ENCODE measurements around the gene RPS2.
"Not testable (repeated sequence)": the region's sequence is repeated elsewhere in the genome, so short reads cannot be mapped to it uniquely, and the experiment has no call there.

RPS2 gene

DNA sequence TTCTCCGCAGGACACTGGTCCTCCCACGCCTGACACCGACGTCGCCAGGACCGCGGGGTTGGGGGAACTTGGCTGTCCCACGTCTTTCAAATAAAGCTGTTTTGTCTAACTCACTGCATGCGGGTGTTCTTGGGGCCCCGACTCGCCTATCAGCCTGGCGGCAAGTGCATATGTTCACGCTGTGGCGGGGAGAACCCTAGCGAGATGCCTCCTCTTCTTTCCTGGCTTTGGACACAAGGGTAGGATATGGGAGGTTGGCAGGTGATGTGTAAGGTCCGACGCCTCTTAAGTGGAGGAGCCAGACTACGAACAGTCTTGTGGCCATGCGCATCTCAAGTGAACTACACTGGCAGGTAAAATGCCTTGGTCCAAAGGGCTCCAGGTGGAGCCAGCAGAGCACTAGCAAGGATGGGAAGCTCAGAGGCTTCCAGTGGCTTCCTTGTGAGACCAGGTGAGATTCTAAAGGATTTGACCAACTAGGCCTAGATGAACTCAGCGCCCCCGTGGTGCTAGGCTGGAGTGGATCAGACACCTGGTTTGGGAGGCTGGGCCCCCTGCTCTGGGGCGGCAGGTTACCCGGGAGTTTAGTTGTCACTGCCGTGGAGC, 873 bp upstream of the RPS2 start:
- Mint-ChIP-seq H3K27me3 (no peaks in the 10 kb centered on the region), H3K4me1 (ENCODE audit: low read depth) (peaks cover 45% of the 10 kb centered on the region), H3K27ac (peak overlapping the region; percentile 97), H3K9me3 (no peaks in the 10 kb centered on the region), H3K36me3 (ENCODE audit: low read depth) (peaks cover 51% of the 10 kb centered on the region), H3K4me3 (peak overlapping the region; percentile 98)

DNA sequence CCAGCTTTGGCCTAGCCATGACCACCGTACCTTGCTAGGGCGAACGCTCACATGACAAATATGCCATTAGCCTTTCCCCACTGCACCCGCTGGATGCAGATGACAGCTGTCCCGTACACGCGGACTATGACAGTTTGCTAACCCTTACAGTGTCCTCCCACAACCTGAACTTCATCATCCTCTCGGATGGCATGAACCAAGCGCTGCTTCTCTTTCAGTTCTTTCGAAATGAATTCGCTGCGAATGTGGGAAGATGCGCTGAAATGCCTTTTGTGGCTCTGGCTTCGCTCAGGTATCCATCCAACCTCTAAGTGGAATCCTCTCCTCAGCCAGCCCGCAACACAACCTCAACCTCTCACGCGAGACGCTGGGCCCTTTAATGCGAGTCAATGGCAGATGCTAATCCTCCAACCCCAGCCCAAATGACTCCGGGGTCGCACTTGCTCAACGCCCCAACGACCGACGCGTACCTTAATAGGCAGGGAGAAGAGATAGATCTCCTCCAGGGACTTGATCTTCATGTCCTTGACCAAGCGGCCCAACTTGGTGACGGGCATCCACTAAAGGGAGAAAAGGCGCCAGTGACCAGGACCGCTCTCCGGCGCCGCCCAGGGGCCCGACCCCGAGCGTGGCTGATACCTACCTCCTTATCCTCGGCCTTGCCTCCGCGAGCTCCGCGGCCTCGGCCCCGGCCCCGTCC, 670 bp downstream of the RPS2 start:
- Mint-ChIP-seq H3K27ac (peak overlapping the region; percentile 98), H3K4me3 (peak overlapping the region; percentile 98), H3K27me3 (no peaks in the 10 kb centered on the region), H3K36me3 (ENCODE audit: low read depth) (peaks cover 51% of the 10 kb centered on the region), H3K4me1 (ENCODE audit: low read depth) (peaks cover 49% of the 10 kb centered on the region), H3K9me3 (no peaks in the 10 kb centered on the region)

DNA sequence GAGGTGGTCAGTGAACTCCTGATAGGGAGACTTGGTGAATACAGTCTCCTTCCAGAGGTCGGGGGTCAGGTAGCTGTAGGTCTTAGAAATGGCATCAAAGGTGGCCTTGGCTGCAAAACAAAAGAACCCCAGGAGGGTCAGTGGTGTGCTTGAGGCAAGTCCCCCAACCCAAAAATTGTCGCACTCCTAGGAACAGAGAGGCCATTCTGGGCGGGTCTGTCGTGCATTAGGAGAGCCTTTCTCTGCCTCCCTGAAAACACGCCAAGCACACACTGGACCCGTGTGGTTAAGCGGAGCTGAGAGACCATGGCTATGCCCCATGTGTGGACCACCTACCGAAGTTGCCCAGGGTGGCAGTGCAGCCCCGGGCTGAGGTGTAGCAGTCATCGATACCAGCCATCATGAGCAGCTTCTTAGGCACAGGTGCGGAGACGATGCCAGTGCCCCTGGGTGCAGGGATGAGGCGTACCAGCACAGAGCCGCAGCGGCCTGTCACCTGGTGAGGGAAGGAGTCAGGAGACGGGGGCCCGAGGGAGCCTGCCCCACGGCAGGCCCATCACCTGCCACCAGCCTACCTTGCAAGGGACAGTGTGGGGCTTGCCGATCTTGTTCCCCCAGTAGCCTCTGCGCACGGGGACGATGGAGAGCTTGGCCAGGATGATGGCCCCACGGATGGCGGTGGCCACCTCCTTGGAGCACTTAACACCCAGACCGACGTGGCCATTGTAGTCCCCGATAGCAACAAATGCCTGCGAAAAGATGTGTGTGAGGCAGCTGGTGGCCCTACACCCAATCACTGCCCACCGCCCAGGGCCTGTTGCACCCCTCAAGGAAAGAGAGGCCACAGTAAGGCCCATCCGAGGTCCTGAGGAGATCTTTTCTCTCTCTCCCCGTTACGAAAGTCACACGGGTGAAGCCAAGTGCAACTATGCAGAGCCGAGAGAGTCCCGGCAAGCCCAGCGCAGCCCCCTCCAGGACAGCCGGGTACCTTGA, 2.2 kb downstream of the RPS2 start:
- H3K27me3 Mint-ChIP-seq, H3K9me3 Mint-ChIP-seq: not testable (repeated sequence)
- H3K4me1 Mint-ChIP-seq (ENCODE audit: low read depth), result peaks cover 49% of the 10 kb centered on the region
- peaks cover 48% of the 10 kb centered on the region for H3K36me3 Mint-ChIP-seq (ENCODE audit: low read depth)
- peak overlapping the region; percentile 98 for H3K27ac Mint-ChIP-seq
- H3K4me3 Mint-ChIP-seq, result peak overlapping the region; percentile 98

DNA sequence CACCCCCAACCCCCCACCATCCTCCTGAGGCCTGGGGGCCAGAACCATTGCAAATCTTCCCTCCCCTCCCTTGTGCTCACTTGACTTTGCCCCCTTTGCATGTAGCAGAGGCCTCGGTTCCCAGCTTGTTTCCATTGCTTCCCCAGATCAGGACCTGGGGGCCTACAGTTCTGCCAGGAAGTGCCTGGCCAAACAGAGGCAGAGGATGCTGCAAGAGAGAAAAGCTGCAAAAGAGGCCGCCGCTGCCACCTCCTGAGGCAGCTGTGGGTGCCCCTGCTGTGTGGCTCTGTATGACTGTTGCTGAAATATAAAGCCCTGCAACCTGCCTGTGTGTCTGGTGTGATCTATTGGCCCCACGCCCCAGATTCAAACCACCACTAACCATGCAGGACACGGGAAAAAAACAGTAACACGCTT, 3.0 kb downstream of the RPS2 start:
- H3K36me3 Mint-ChIP-seq (ENCODE audit: low read depth), result peaks cover 45% of the 10 kb centered on the region
- no peaks in the 10 kb centered on the region for H3K27me3 Mint-ChIP-seq
- peaks cover 49% of the 10 kb centered on the region for H3K4me1 Mint-ChIP-seq (ENCODE audit: low read depth)
- H3K27ac Mint-ChIP-seq, result peak overlapping the region; percentile 98
- H3K4me3 Mint-ChIP-seq, result peak overlapping the region; percentile 98
- no peaks in the 10 kb centered on the region for H3K9me3 Mint-ChIP-seq

DNA sequence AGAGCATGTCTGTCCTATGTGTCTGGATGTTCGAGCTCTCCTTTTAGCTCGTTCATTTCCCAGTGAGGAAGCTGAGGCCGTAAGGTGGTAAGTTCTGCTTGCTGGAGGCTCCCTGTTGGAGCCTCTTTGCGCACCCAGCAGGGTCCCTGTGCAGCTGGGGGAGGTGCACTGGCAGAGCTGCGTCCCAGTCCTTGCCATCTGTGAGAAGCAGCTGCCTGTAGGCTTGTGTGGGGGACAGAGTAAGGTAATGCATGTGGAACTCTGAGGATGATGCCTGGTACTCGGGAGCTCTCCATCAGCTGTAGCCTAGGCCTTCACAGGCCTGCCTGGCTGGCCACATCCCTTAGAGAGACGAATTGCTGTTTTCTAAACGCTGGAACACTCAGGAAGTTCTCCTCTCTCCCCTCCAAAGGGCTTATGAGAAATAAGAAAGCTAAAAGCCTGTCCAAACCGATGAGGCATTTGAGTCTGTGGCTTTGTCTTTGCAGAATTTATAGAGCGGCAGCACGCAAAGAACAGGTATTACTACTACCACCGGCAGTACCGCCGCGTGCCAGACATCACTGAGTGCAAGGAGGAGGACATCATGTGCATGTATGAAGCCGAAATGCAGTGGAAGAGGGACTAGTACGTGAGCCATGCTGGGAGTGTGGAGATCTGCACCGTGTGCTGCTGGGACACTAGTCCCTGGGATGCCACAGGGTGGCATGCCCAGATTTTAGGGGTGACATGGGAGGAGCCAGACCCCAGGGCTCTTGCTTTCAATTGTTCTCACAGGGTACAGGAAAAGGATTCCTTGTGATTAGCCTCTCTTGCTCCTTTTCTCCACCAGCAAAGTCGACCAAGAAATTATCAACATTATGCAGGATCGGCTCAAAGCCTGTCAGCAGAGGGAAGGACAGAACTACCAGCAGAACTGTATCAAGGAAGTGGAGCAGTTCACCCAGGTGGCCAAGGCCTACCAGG, 3.7 kb downstream of the RPS2 start:
- Mint-ChIP-seq H3K4me1 (ENCODE audit: low read depth) (peaks cover 49% of the 10 kb centered on the region), H3K27me3 (no peaks in the 10 kb centered on the region), H3K9me3 (no peaks in the 10 kb centered on the region), H3K4me3 (peak overlapping the region; percentile 98), H3K27ac (peak overlapping the region; percentile 91), H3K36me3 (ENCODE audit: low read depth) (peaks cover 44% of the 10 kb centered on the region)

DNA sequence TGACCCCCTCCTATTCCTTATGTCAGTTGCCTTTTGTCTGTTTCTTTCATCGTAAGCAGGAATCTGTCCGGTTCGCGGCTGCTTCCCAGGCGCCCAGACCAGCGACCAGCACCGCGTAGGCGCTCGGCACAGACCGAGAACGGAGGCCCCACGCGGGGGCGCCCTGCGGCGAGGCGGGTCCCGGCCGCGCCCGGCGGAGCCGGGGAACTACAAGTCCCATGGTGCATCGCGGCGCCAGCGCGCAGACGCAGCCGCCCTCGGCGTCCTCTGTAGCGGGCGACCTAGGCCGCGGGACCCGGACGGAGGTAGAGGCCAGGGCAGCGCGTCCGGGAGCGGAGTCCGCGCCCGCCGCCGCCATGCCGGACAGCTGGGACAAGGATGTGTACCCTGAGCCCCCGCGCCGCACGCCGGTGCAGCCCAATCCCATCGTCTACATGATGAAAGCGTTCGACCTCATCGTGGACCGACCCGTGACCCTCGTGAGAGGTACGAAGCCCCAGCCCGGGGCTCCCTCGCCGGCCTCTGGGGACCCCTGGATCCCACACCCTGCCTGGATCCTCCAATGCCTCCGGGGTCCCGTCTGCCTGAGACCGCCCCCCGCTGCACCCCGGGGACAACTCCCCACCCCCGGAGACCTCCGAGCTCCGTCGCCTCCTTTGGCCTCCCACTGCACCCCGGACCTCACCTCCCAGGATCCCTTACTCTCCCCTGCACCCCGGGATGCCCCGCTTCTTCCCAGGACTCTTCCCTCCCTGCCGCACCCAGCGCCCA, 5.2 kb downstream of the RPS2 start, which contains the start of gene NDUFB10:
Gene NDUFB10, plus strand, starts transcription at position 270 of the 771 bp plus-strand sequence. Its CDS starts 87 bp downstream, at position 357.
- Mint-ChIP-seq H3K4me1 (ENCODE audit: low read depth) (peaks cover 43% of the 10 kb centered on the region), H3K4me3 (peak within 1 kb of the TSS; percentile 98), H3K36me3 (ENCODE audit: low read depth) (peaks cover 37% of the 10 kb centered on the region), H3K27me3 (no peaks in the 10 kb centered on the region), H3K9me3 (no peaks in the 10 kb centered on the region), H3K27ac (peak within 1 kb of the TSS; percentile 91)

DNA sequence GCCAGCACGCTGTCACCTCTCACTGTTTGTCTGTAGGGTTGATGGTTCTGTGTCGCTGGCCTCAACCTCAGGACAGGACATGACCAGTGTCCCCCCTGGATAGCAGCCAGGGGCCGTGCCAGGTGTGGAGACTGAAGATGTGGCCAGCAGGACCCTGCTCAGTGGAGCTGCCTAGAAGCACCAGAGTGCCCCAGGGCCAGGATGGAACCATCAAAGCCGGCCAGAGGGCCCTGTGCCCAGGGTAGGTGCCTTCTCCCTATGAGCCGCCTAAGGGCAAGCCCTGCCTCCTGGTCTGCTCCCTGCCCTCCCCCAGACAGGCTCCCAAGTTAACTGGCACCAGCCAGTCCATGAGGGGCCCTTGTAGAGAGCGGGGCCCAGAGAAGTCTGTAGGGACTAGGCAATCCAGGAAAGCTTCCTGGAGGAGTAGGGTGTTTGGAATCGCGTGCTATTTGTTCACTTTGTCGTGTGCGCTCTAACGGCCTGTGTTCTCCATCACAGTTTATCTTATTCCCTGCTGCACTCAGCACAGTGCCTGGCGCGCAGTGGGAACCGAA, 5.8 kb downstream of the RPS2 start:
- no peaks in the 10 kb centered on the region for H3K27me3 Mint-ChIP-seq
- peak overlapping the region; percentile 91 for H3K27ac Mint-ChIP-seq
- H3K4me1 Mint-ChIP-seq (ENCODE audit: low read depth), result peaks cover 40% of the 10 kb centered on the region
- peaks cover 32% of the 10 kb centered on the region for H3K36me3 Mint-ChIP-seq (ENCODE audit: low read depth)
- H3K4me3 Mint-ChIP-seq, result peak overlapping the region; percentile 98
- no peaks in the 10 kb centered on the region for H3K9me3 Mint-ChIP-seq

DNA sequence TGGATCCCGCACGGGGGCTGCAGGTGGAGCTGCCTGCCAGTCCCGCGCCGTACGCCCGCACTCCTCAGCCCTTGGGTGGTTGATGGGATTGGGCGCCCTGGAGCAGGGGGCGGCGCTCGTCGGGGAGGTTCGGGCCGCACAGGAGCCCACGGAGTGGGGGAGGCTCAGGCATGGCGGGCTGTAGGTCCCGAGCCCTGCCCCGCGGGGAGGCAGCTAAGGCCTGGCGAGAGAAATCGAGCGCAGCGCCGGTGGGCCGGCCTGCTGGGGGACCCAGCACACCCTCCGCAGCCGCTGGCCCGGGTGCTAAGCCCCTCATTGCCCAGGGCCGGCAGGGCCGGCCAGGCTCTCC, 6.5 kb downstream of the RPS2 start:
- not testable (repeated sequence) for H3K27me3 Mint-ChIP-seq, H3K4me3 Mint-ChIP-seq, H3K9me3 Mint-ChIP-seq, H3K27ac Mint-ChIP-seq
- Mint-ChIP-seq H3K36me3 (ENCODE audit: low read depth) (peaks cover 25% of the 10 kb centered on the region), H3K4me1 (ENCODE audit: low read depth) (peaks cover 33% of the 10 kb centered on the region)

DNA sequence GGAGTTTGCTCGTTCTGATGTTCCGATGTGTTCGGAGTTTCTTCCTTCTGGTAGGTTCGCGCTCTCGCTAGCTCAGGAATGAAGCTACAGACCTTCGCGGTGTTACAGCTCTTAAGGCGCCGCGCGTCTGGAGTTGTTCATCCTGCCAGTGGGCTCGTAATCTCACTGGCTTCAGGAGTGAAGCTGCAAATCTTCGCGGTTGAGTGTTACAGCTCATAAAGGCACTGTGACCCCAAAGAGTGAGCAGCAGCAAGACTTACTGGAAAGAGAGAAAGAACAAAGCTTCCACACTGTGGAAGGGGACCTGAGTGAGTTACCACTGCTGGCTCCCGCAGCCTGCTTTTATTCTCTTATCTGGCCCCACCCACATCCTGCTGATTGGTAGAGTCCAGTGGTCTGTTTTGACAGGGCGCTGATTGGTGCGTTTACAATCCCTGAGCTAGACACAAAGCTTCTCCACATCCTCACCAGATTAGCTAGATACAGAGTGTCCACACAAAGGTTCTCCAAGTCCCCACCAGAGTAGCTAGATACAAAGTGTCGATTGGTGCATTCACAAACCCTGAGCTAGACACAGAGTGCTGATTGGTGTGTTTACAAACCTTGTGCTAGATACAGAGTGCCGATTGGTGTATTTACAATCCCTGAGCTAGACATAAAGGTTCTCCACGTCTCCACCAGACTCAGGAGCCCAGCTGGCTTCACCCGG, 7.0 kb downstream of the RPS2 start:
- not testable (repeated sequence) for H3K4me3 Mint-ChIP-seq, H3K27me3 Mint-ChIP-seq, H3K27ac Mint-ChIP-seq, H3K9me3 Mint-ChIP-seq
- Mint-ChIP-seq H3K4me1 (ENCODE audit: low read depth) (peaks cover 29% of the 10 kb centered on the region), H3K36me3 (ENCODE audit: low read depth) (peaks cover 20% of the 10 kb centered on the region)

DNA sequence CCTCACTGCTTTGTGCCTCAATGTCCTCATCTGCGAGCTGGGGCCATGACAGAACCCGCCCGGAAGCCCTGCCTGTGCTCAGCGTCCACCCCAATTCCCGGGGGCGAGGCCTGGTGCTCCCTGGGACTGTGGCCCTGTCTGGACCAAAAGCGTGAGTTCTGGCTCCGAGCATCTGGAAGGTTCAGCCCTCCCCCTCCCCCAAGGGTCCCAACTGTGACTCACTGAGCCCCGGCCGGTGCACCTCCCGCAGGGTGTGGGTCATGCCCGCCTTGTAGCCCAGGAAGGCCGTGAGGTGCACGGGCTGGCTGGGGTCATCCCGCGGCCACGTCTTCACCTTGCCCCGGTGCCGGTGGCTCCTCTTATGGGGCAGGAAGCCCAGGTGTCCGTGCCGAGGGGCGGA, 10.9 kb downstream of the RPS2 start:
- Mint-ChIP-seq H3K36me3 (ENCODE audit: low read depth) (no peaks in the 10 kb centered on the region), H3K4me3 (no peak overlapping the region), H3K9me3 (no peaks in the 10 kb centered on the region), H3K4me1 (ENCODE audit: low read depth) (peaks cover 4% of the 10 kb centered on the region), H3K27me3 (no peaks in the 10 kb centered on the region), H3K27ac (no peak overlapping the region)

DNA sequence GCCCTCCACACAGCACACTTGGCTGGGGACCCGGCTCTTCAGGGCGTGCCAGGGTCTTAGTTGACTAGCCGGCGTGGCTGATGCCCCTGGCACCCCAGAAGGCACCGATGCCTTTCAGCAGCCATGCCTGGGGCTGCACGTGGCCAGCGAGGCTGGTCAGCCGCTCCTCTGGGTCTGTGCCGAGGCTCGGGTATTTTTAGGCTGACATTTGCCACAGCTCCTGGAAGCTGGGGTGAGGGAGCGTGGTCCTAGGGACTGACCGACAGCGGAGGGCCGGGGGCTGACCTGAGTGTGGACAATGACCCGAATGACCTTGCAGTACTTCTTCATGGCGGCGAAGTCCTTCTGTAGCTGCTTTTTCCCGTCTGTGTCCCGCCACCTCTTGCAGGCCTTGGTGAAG, 14.1 kb downstream of the RPS2 start:
- Mint-ChIP-seq H3K27ac (no peak overlapping the region), H3K27me3 (no peaks in the 10 kb centered on the region), H3K36me3 (ENCODE audit: low read depth) (no peaks in the 10 kb centered on the region), H3K4me1 (ENCODE audit: low read depth) (peaks cover 4% of the 10 kb centered on the region), H3K4me3 (no peak overlapping the region), H3K9me3 (no peaks in the 10 kb centered on the region)

DNA sequence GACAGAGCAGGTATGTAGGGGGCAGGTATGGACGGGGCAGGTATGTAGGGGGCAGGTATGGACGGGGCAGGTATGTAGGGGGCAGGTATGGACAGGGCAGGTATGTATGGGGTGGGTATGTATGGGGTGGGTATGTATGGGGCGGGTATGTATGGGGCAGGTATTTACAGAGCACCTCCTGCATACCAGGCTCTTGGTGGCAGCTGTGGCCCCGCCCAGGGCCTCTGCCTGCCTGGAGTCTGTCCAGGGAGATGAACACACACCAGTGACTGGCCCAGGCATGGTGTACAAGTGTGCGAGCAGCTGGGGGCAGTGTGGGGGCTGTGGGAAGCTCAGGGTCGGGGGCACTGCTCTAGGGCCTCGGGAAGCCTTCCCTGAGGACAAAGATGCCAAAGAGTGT, 14.6 kb downstream of the RPS2 start:
- H3K36me3 Mint-ChIP-seq (ENCODE audit: low read depth), result no peaks in the 10 kb centered on the region
- H3K4me3 Mint-ChIP-seq, result no peak overlapping the region
- no peaks in the 10 kb centered on the region for H3K27me3 Mint-ChIP-seq

DNA sequence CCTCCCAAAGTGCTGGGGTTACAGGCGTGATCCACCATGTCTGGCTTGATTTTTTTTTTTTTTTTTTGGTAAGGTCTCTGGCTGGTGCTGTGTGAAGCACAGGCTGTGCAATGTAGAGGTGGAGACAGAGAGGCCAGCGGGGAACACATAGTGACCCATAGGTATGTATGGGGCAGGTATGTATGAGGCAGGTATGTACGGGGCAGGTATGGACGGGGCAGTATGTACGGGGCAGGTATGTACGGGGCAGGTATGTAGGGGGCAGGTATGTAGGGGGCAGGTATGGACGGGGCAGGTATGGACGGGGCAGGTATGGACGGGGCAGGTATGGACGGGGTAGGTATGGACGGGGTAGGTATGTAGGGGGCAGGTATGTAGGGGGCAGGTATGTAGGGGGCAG, 15.1 kb downstream of the RPS2 start:
- Mint-ChIP-seq H3K9me3 (no peaks in the 10 kb centered on the region), H3K4me1 (ENCODE audit: low read depth) (peaks cover 5% of the 10 kb centered on the region), H3K27ac (no peak overlapping the region), H3K4me3 (no peak overlapping the region), H3K27me3 (no peaks in the 10 kb centered on the region), H3K36me3 (ENCODE audit: low read depth) (no peaks in the 10 kb centered on the region)

More for the DNA sequence above, 14.6 kb downstream of the RPS2 start:
- Mint-ChIP-seq H3K9me3 (no peaks in the 10 kb centered on the region), H3K27ac (no peak overlapping the region), H3K4me1 (ENCODE audit: low read depth) (peaks cover 4% of the 10 kb centered on the region)
